ENCODE data around the gene GRK5.

GRK5 gene

GRCh38 chr10:119278126-119278709 lies 70.8 kb downstream of the GRK5 start:
- no peak for FAIRE-seq

- FAIRE-seq, result no peak
These were observed 72.1 kb downstream of the GRK5 start for GRCh38 chr10:119279441-119279840.

DNA sequence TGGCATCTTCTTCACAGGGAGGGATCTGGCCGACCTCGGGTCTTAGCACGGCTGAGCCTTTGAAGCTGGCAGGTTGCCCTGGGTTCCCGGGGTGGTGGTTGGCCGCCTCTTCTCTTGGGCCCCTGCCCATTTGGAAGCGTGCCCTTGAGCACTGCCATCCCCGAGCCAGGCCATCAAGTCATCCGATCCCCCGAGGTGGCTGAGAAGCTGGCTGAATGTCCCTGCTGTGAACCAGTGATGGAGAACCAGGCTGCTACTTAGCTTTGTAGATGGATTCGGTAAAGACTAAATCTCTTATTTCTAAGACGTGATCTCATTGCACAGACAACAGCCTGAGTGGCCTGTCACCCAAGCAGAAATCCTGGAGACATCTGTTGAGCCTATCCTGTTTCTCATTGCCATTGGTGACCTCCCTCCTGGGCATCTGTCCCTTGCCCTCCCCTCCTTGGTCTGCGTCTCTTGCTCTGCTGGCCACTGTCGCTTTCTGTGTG lies 74.3 kb downstream of the GRK5 start:
- FAIRE-seq, result no peak

GRCh38 chr10:119282446-119282845 lies 75.1 kb downstream of the GRK5 start:
- no peak for FAIRE-seq

DNA sequence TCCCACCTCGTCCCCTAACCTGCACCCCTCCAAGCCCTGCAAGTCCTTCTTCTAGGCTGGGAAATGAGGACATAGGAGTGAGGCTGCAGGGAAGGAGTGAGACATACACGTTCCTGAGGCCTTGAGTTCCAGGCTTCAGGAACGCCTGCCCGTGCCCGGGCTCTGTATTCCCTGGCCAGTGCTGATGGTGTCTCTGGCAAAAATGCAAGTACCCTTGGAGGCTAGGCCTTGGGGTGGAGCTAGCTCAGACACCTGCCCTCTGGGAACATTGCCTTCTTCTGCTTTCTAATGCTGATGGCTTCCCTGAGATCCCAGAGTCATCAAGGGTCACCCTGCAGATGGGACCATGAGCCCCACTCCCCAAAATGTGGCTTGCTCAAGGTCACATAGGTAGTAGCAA lies 76.0 kb downstream of the GRK5 start:
- FAIRE-seq, result no peak

DNA sequence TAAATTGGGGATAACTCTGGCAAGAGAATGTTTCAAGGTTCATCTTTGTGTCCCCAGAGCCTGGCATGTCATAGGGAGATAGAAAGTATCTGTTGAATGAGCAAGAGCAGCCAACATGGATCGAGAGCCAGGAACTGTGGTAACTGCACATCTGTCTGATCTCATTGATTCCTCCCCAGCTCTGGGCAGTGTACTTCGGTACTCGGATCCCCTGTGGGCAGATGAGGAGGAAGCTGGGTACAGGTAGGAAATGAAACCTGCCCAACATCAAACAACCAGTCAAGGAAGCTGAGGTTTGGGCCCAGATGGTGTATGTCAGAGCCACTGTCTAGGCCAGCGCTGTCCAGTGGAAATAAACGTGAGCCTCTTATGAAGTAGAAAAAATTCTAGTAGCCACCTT lies 76.4 kb downstream of the GRK5 start:
- no peak for FAIRE-seq

GRCh38 chr10:119284679-119285096 lies 77.3 kb downstream of the GRK5 start:
- FAIRE-seq, result no peak

- FAIRE-seq, result no peak
These were observed 78.3 kb downstream of the GRK5 start for GRCh38 chr10:119285495-119286267.

GRCh38 chr10:119286516-119286915 lies 79.1 kb downstream of the GRK5 start:
- no peak for FAIRE-seq

GRCh38 chr10:119286983-119287633 lies 79.7 kb downstream of the GRK5 start:
- no peak for FAIRE-seq

DNA sequence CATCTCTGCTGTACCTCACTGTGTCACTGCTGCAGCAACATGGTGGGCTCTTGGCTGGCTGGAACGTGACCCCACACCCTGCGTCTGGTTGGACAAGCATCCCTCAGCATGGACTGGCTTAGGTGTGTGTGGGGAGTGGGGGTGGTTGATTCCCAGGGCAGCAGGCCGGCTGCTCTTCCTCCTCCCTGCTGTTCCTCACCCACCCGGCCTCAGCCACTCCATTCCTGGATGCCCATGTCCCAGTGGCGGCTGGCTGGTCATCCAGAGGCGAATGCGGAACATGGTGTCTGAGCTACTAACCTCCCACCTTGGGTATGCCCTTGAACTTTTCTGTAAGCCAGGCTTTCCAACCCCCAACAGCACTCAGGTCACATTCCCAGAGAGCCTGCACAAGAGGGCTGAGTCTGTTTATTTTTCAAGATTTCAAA lies 81.2 kb downstream of the GRK5 start:
- no peak for FAIRE-seq

GRCh38 chr10:119289227-119289920 lies 82.0 kb downstream of the GRK5 start:
- FAIRE-seq, result no peak

DNA sequence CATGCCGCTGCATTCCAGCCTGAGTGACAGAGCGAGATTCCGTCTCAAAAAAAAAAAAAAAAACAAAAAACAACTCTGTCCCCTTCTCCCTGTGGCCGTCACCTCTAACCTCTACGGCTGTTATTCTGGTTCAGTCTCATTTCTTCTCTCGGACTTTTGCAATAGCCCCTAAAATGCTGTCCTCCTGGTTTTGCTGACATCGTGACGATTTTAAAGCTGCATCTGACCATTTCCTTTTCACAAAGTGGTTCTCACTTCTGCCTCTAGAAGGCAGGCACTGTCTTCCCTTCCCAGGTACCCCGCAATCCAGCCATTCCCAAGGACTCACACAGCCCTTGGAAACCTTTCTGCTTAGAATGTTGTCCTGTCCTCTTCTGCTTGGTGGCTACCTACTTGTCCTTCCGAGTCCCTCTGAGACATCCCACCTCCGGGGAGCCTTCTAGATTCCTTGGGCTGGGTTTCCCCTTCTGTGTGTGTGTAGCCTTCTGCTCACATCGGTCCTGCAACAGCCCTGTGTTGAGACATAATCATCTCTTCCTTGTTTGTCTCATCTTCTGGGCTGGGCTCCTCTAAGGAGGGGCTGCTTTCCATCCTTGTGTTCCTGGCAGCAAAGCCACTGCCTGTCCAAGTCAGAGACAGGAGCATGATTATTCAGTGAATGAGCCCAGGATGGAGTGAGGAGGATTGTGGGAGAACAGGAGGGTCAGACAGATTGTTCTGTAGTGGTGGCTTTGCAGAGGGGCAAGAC lies 83.1 kb downstream of the GRK5 start:
- FAIRE-seq, result no peak

DNA sequence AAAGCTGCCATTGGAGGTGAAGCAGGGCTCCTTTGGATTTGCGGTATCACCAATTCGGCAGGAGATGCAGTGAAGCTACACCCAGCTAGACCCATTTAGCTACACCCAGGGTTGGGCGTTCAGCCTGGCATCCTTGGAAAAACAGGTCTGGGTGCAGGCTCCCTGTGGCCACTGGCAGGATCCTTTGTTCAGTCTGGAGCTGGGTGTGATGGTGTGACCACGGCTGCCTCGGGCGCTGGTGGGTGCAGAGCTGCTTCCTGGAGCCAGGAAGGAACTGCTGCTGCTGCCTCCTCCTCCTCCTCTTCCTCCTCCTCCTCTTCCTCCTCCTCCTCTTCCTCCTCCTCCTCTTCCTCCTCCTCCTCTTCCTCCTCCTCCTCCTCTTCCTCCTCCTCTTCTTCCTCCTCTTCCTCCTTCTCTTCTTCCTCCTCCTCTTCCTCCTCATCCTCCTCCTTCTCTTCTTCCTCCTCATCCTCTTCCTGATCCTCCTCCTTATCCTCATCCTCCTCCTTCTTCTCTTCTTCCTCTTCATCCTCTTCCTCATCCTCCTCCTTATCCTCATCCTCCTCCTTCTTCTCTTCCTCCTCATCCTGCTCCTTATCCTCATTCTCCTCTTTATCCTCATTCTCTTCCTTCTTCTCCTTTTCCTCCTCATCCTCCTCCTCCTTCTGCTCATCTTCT lies 84.0 kb downstream of the GRK5 start:
- FAIRE-seq, result no peak

GRCh38 chr10:119292968-119293760 lies 85.8 kb downstream of the GRK5 start:
- FAIRE-seq, result no peak

DNA sequence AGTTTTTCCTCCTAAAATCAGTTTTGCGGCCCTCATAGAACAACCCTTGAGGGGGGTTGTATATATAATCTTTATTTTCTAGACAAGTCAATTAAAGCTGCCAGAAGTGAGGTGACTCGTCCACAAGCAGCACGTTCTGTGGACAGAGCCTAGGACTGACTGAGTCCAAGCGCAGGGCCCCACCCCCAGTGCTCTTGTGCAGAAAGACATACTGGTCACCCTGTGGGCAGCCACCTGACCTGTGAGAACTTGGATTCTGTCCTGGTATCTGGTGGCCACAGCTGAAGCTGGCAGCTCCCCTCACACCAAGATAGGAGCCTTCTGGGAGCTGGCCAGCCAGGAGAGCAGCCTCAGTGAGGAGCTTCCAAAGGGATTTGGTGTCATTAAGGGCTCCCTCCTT lies 89.3 kb downstream of the GRK5 start:
- no peak for FAIRE-seq

DNA sequence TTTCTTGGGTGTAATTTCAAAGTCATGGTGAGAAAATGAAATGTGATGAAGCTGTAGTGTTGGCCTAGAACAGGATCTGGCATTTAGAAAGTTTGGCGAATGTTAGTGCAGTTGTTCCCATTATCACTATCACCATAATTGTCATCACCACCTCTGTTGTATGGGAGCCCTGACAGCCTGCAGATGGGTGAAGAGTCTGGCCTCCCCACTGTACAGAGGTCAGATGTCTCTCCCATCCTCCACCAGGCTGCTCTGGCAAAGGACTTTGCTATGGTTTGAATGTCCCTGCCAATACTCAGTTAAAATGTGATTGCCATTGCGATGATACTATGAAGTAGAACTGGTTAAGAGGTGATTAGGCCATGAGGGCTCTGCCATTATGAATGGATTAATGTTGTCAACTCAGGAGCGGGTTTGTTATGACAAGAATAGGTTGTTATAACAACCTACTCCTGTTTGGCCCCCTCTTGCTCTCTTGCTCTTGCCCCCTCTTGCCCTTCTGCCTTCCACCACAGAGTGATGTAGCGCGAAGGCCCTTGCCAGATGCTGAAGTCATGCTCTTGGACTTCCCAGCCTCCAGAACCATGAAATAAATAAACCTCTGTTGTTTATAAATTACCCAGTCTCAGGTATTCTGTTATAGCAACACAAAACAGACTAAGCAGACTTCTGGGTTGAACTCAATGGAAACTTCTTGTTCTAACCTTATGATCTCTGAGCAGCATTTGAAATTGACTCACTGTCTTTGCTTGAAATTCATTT lies 90.0 kb downstream of the GRK5 start:
- FAIRE-seq, result no peak

DNA sequence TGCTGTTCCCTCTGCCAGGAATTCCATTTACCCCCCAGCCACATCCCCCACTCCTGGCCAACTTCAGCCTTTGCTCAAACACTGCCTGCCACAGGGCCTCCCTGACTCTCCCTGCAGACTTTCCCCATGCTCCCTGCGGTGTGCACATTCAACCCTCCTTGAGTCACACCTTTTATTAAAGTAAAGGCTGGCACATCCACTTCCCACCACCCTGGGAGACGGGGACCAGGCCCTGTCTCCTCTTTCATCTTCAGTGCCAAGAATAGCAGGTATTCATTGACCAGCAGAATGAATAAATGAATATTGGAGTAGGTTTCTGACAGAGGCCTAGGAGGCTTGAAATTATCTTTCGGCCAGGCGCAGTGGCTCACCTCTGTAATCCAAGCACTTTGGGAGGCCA lies 91.4 kb downstream of the GRK5 start:
- no peak for FAIRE-seq

DNA sequence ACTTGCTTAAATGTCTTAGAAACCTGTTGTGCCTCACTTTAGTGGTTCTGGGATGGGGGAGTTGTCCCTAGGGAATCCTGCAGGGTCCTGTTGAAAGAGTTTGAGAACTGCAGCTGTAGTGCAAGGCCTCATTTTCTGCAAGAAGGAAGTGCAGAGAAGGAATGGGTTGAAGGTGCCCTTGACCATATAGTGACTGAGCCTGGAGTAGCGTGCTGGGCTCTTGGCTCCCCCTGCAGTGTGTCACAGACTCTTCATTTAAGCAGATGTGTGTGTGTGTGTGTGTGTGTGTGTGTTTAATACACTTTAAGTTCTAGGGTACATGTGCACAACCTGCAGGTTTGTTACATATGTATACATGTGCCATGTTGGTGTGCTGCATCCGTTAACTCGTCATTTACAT lies 92.2 kb downstream of the GRK5 start:
- no peak for FAIRE-seq

- FAIRE-seq, result no peak
These were observed 94.0 kb downstream of the GRK5 start for GRCh38 chr10:119301397-119301796.

Data from islet of Langerhans (tissue), 1 donor.